ENCODE measurements around the gene RASA3. TPM values are rescaled to one million over a fixed set of nuclear protein-coding genes. Genes with fewer than 3 reads are reported as not detected.

RASA3 gene
- total RNA-seq, 2 donors from 2014 or later, result 6.3 to 12.0 TPM

DNA sequence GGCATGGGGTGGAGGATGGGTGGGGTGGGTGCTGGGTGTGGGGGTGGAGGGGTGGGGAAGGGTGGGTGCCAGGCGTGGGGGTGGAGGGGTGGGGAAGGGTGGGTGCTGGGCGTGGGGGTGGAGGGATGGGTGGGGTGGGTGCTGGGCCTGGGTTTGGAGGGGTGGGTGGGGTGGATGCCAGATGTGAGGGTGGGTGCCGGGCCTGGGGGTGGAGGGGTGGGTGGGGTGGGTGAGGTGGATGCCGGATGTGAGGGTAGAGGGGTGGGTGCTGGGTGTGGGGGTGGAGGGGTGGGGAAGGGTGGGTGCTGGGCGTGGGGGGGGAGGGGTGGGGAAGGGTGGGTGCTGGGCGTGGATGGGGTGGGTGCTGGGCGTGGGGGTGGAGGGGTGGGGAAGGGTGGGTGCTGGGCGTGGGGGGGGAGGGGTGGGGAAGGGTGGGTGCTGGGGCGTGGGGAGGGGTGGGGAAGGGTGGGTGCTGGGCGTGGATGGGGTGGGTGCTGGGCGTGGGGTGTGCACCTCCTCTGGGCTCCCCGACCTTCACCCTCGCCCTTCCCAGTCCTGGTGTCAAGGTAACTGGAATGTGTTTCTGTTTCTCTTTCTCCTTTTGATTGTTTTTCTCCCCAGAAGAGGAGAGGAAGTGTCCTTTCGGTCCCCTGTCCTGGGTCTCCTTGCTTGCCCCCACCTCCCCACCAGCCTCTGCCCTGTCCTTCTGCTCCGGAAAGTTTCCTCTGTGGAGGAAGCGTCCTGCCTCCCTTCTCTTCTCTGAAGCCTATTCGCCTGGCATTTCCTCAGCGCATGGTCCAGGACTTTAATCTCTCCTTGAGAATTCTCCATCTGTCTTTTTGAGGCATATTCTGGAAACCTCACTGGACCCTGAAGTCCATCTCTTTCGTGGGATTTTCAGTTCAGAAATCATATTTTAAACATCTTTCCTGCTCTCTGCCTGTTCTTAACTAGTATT, 23.8 kb upstream of the RASA3 start:
- WGBS, 2 experiments (ENCODE audit: insufficient coverage in 1 of 2, insufficient read length in 1 of 2), result 76 to 82% methylated on average over 5 to 8 of the region's 19 CpGs
- no peak overlapping the region for H3K4me3 Mint-ChIP-seq
- H3K9me3 ChIP-seq (ENCODE audit: control insufficient read depth, low read length), result no peaks in the 10 kb centered on the region
- no peaks in the 10 kb centered on the region for H3K9me3 Mint-ChIP-seq
- H3K9ac ChIP-seq (ENCODE audit: extremely low read depth, low read length, poor library complexity, severe bottlenecking), result no peak overlapping the region
- no peaks in the 10 kb centered on the region for H3K36me3 Mint-ChIP-seq (ENCODE audit: low read depth)
- H3K36me3 ChIP-seq (ENCODE audit: control insufficient read depth, insufficient read depth, low read length), result no peaks in the 10 kb centered on the region
- no peaks in the 10 kb centered on the region for H3K4me1 Mint-ChIP-seq
- DNase-seq, result no peak
- TF ChIP-seq, protein P1, sequence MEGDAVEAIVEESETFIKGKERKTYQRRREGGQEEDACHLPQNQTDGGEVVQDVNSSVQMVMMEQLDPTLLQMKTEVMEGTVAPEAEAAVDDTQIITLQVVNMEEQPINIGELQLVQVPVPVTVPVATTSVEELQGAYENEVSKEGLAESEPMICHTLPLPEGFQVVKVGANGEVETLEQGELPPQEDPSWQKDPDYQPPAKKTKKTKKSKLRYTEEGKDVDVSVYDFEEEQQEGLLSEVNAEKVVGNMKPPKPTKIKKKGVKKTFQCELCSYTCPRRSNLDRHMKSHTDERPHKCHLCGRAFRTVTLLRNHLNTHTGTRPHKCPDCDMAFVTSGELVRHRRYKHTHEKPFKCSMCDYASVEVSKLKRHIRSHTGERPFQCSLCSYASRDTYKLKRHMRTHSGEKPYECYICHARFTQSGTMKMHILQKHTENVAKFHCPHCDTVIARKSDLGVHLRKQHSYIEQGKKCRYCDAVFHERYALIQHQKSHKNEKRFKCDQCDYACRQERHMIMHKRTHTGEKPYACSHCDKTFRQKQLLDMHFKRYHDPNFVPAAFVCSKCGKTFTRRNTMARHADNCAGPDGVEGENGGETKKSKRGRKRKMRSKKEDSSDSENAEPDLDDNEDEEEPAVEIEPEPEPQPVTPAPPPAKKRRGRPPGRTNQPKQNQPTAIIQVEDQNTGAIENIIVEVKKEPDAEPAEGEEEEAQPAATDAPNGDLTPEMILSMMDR (conservative IDR thresholded peaks at IDR 0.05), result no peak
- H3K4me1 ChIP-seq (ENCODE audit: control insufficient read depth, insufficient read depth, low read length), result no peaks in the 10 kb centered on the region
- H3K27ac Mint-ChIP-seq, result no peak overlapping the region
- peaks cover 16% of the 10 kb centered on the region for H3K27me3 Mint-ChIP-seq (ENCODE audit: insufficient read depth)
- H3K4me3 ChIP-seq (ENCODE audit: low read length), result no peak overlapping the region
- H3K27me3 ChIP-seq (ENCODE audit: control insufficient read depth, insufficient read depth, low read length, poor library complexity, severe bottlenecking), result no peaks in the 10 kb centered on the region
- no peak overlapping the region for H3K27ac ChIP-seq (ENCODE audit: low read depth, low read length)

GRCh38 chr13:114155320-114155719, 22.9 kb upstream of the RASA3 start:
- H3K36me3 ChIP-seq (ENCODE audit: control insufficient read depth, insufficient read depth, low read length), result no peaks in the 10 kb centered on the region
- no peaks in the 10 kb centered on the region for H3K4me1 ChIP-seq (ENCODE audit: control insufficient read depth, insufficient read depth, low read length)
- no peaks in the 10 kb centered on the region for H3K27me3 ChIP-seq (ENCODE audit: control insufficient read depth, insufficient read depth, low read length, poor library complexity, severe bottlenecking)
- Mint-ChIP-seq H3K27me3 (ENCODE audit: insufficient read depth) (peaks cover 9% of the 10 kb centered on the region), H3K4me1 (no peaks in the 10 kb centered on the region), H3K4me3 (no peak overlapping the region), H3K27ac (no peak overlapping the region), H3K36me3 (ENCODE audit: low read depth) (no peaks in the 10 kb centered on the region), H3K9me3 (no peaks in the 10 kb centered on the region)
- no peak for DNase-seq
- no CpG with 5 or more reads among the region's 3 CpGs for WGBS, 2 experiments (ENCODE audit: insufficient coverage in 1 of 2, insufficient read length in 1 of 2)
- H3K9ac ChIP-seq (ENCODE audit: extremely low read depth, low read length, poor library complexity, severe bottlenecking), result no peak overlapping the region
- TF ChIP-seq, protein P1 (conservative IDR thresholded peaks at IDR 0.05), result no peak
- no peaks in the 10 kb centered on the region for H3K9me3 ChIP-seq (ENCODE audit: control insufficient read depth, low read length)
- H3K27ac ChIP-seq (ENCODE audit: low read depth, low read length), result no peak overlapping the region
- no peak overlapping the region for H3K4me3 ChIP-seq (ENCODE audit: low read length)

GRCh38 chr13:114154476-114154875, 22.1 kb upstream of the RASA3 start:
- no peaks in the 10 kb centered on the region for H3K9me3 Mint-ChIP-seq
- no peaks in the 10 kb centered on the region for H3K4me1 ChIP-seq (ENCODE audit: control insufficient read depth, insufficient read depth, low read length)
- TF ChIP-seq, protein P1 (conservative IDR thresholded peaks at IDR 0.05), result no peak
- no peak overlapping the region for H3K4me3 ChIP-seq (ENCODE audit: low read length)
- no peak overlapping the region for H3K27ac Mint-ChIP-seq
- no peaks in the 10 kb centered on the region for H3K27me3 ChIP-seq (ENCODE audit: control insufficient read depth, insufficient read depth, low read length, poor library complexity, severe bottlenecking)
- H3K9ac ChIP-seq (ENCODE audit: extremely low read depth, low read length, poor library complexity, severe bottlenecking), result no peak overlapping the region
- no peaks in the 10 kb centered on the region for H3K36me3 ChIP-seq (ENCODE audit: control insufficient read depth, insufficient read depth, low read length)
- H3K4me3 Mint-ChIP-seq, result no peak overlapping the region
- no peaks in the 10 kb centered on the region for H3K4me1 Mint-ChIP-seq
- H3K9me3 ChIP-seq (ENCODE audit: control insufficient read depth, low read length), result no peaks in the 10 kb centered on the region
- H3K27me3 Mint-ChIP-seq (ENCODE audit: insufficient read depth), result peaks cover 2% of the 10 kb centered on the region
- H3K36me3 Mint-ChIP-seq (ENCODE audit: low read depth), result no peaks in the 10 kb centered on the region
- 92 to 97% methylated on average over 6 to 9 of the region's 9 CpGs for WGBS, 2 experiments (ENCODE audit: insufficient coverage in 1 of 2, insufficient read length in 1 of 2)
- H3K27ac ChIP-seq (ENCODE audit: low read depth, low read length), result no peak overlapping the region
- no peak for DNase-seq
